GM18951 (cell line): ENCODE measurements around the gene TAF4.

ENCODE experiments used
- POLR2A ChIP-seq: IDR thresholded peaks from 4 replicates; pipeline ENCODE4 v1.6.1; 2011; ENCODE audit warnings: mild to moderate bottlenecking; ENCODE audit not compliant: insufficient read length, insufficient read depth; ENCODE audit errors: extremely low read depth
- in situ Hi-C: fragments of 300-500 bp; cut with MboI; formaldehyde crosslinking; loops from one replicate; pipeline ENCODE4 v1.12.0; 2022; ENCODE audit warnings: low sequenced_read_pairs, mixed read lengths, inconsistent platforms; ENCODE audit not compliant: unreplicated experiment

The TAF4 gene

DNA sequence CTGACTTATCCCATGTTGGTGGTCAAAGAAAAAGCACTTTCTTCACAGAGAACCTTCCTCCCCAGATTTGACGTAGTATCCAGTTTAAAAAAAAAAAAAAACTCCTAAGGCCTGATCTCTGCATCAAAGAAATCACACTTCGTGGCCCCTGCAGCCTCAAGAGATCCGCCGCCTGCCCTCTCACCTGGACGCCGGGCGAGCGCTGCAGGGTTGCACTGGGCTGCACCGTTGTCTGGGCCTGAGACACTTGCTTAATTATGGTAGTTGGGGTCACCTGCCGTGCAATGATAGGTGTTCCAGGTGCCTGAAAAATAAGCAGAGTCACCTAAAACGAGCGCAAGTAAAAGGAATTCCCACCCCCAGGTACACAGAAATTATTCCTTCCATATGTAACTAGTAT is 53.0 kb downstream of the TAF4 start:
- TF ChIP-seq POLR2A = no peak
- in situ Hi-C loops = no loop called here

DNA sequence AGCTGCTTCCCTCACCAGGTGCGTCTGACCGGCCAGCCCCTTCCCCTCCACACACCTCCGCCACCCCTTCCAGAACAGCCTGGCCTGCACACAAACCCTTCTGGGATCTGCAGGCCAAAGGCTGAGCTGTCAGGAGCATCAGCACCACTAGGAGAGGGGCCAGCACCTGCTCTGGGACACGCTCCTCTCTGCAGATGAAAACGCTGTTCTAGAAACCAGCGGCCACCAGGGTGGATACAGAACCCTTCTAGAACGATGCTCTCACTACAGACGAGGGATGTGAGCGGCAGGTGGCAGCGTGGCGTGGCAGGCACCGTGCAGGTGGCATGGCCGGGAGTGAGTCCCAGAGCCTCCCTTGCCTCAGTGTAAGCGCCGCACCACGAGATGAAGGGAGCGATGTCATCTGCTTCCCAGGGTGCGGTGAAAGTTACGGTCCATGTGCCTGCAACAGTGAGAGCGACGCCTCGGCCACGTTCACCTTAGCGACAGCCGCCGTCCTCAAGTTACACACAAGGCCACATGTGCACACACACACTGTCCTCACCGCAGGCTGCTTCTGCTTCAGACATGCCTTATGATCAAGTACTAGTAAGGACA is 53.6 kb downstream of the TAF4 start:
- no peak for TF ChIP-seq POLR2A
- in situ Hi-C loops = no loop called here

DNA sequence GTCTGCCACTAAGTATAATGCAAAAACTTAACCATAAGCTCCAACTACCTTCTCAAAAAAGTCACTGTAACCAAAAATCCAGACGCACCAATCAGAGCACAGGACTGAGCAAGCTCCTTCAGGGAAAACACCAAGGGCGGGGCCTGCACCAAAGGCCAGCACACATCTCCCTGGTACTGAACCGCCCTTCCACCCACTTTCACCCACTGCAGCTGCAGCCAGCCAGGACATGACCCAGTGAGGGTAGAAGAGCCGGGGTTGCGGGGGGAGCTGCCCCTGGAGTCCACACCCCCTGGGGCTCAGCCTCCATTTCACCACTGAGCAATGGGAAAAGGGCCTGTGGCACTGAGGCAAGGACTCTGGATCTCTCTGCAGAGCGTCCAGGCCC is 54.3 kb downstream of the TAF4 start:
- in situ Hi-C loops = no loop called here
- TF ChIP-seq POLR2A = no peak

DNA sequence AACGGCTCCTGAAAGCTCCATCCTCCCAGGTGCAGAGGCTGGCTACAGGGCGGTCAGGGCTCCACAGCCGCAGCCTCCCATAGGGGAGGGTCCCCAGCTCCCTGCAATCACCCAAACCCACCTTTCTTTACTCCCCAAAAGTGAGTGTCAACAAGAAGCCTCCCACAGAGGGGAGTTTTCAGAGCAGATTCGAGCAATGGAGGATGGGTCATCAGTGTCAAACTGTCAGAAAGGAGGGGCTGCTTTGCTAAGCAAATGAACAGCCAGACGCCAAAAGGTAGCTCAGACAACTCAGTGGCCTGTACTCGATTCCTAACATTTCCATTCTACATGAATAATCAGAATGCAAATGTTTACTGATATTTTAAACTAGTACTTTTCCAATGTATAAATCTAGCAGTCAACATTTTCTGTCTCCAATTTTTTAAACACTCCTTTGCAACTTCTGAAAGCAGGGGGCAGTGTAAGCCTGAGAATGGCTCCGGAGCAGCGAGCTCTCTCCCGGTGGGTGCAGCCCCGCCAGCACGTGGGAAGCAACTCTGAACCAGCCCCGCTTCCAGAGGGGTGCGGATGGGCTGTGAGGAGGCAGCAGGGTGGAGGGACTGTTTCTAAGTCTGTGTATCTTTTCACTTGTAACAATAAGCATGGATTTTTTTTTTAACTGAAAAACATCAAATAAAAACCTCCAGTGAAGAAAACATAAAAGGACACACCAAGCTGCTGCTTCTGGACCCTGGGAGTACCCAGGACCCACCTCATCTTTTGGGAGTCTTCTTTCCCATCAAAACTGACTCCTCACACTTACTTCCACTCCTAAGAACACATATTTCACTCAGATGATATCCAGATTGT is 54.9 kb downstream of the TAF4 start:
- in situ Hi-C loops = no loop called here

DNA sequence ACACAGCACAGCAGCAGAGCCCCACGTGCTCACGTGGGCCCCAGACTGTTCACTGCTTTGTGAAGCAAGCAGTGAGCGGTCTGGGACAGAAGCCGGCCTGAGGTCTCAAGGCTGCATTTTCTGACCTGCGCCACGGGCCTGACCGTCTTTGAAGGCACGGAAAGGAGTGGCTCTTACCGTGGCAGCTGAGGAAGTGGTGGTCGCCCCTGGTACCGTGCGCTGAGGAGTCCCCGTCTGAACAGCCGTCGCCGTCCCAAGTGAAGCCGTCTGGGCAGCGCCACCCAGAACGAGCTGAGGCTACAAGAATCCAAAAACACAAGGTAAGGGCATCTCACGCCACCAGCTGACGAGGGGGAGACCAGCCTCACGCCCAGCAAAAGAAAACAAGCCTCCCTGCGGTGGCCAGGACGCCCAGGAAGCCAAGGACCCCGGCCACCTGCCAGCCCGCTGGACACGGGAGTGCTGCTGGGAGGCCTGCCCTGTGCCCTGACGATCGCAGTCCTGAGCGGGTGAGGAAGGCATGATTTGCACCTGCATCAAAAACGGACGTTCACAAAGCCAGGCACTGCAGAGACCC is 55.7 kb downstream of the TAF4 start:
- in situ Hi-C loops = no loop called here
- TF ChIP-seq POLR2A = no peak

More for the DNA sequence above, 54.9 kb downstream of the TAF4 start:
- TF ChIP-seq POLR2A = no peak

DNA sequence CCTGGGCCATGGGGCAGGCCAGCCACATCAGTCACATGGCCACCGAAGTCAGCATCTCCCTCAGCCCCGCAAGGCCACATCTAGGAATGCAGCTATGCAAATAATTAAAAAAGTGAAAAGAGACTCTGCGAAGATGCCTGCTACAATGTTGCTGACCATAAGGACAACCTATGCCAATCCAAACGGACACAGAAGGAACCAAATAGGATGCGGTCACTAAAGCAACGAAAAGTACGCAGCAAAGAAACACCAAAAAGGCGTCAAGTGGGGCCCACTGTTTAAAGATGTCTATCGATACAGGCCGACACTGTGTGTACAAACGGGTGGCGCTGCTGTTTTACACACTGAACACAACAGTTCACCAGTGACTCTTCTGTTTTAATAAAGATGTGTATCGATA is 56.4 kb downstream of the TAF4 start:
- in situ Hi-C loops = no loop called here
- TF ChIP-seq POLR2A = no peak

- no peak for TF ChIP-seq POLR2A
- in situ Hi-C loops = no loop called here
Observed at GRCh38 chr20:62008643-62009183, 57.0 kb downstream of the TAF4 start.

- in situ Hi-C loops = no loop called here
- no peak for TF ChIP-seq POLR2A
Observed at GRCh38 chr20:62007127-62007647, 58.5 kb downstream of the TAF4 start.

DNA sequence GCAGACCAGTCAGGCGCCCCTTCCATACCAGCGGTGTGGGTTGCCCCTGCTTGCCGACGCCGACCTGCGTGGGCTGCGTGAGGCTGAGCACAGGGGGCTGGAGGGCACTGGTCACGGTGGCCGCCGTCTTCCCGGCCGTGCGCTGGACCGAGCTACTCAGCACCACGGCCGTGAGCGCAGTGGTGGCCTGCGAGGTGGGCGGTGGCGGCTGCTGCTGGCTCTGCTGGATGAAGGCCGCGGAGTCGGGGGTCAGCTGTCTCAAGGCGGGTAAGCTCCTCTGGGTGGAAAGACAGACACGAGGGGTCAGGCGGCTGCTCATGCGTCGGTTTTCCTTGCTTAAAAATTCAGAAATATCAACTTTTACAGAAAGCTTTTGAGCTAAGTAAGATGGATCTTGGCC is 59.2 kb downstream of the TAF4 start:
- in situ Hi-C loops = no loop called here

DNA sequence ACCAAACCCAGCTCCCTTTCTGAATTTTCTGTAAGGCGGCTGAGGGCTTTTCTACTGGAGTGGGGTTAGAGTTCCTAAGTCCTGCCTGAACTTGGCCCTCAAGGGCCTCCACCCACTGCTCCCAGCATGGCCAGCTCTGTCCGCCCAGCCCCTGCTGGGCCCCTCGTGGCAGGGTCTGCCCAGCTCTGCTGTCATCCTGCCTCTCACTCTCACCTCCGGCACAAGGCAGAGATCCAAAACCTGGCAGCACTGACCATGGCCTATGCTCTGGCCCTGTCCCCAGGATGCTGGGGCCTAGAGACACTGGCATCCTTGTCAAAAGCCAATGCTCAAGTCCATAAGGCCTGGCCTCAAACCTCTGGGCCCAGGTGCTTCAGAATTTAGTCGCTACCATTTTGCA is 61.1 kb downstream of the TAF4 start:
- in situ Hi-C loops = no loop called here
- no peak for TF ChIP-seq POLR2A

More for the DNA sequence above, 59.2 kb downstream of the TAF4 start:
- TF ChIP-seq POLR2A = no peak

GRCh38 chr20:62003567-62004405 is 61.9 kb downstream of the TAF4 start:
- in situ Hi-C loops = no loop called here
- no peak for TF ChIP-seq POLR2A

GRCh38 chr20:62002882-62003480 is 62.7 kb downstream of the TAF4 start:
- TF ChIP-seq POLR2A = no peak
- in situ Hi-C loops = no loop called here
